GM19397 (cell line): Measurements from ENCODE around the gene RNASEH1.
"Not testable (repeated sequence)": the region's sequence is repeated elsewhere in the genome, so short reads cannot be mapped to it uniquely, and the experiment has no call there.

Source experiments
- ATAC-seq: cut with Tn5 transposase; IDR thresholded peaks from one replicate; pipeline ENCODE4 v1.9.1; 2021; ENCODE audit warnings: mild to moderate bottlenecking, moderate library complexity; ENCODE audit not compliant: unreplicated experiment

Gene RNASEH1

GRCh38 chr2:3594493-3595281 is 36.6 kb upstream of the RNASEH1 start, which contains the start of gene COLEC11:
Gene COLEC11 (plus strand): TSS chr2:3595112. CDS start chr2:3604341, 9,229 bp downstream.
- ATAC-seq = no peak

- no peak for ATAC-seq
Observed at GRCh38 chr2:3589086-3589485, 31.0 kb upstream of the RNASEH1 start.

- ATAC-seq = no peak
Observed at GRCh38 chr2:3588084-3588483, 30.0 kb upstream of the RNASEH1 start.

- no peak for ATAC-seq
Observed at GRCh38 chr2:3587432-3587831, 29.3 kb upstream of the RNASEH1 start.

- ATAC-seq = no peak
Observed at GRCh38 chr2:3587021-3587420, 28.9 kb upstream of the RNASEH1 start.

- ATAC-seq = no peak
Observed at GRCh38 chr2:3586220-3586619, 28.1 kb upstream of the RNASEH1 start.

GRCh38 chr2:3585261-3586109 is 27.4 kb upstream of the RNASEH1 start:
- no peak for ATAC-seq

- ATAC-seq = no peak
Observed at GRCh38 chr2:3584608-3585260, 26.6 kb upstream of the RNASEH1 start.

GRCh38 chr2:3584076-3584475 is 25.9 kb upstream of the RNASEH1 start:
- no peak for ATAC-seq

- ATAC-seq = no peak
Observed at GRCh38 chr2:3581367-3582262, 23.5 kb upstream of the RNASEH1 start.

GRCh38 chr2:3580449-3580848 is 22.3 kb upstream of the RNASEH1 start:
- ATAC-seq = no peak

- ATAC-seq = no peak
Observed at GRCh38 chr2:3578987-3579386, 20.9 kb upstream of the RNASEH1 start.

GRCh38 chr2:3576263-3576630 is 18.1 kb upstream of the RNASEH1 start:
- ATAC-seq = not testable (repeated sequence)

- peak; percentile 35 for ATAC-seq
Observed at GRCh38 chr2:3575534-3576262, 17.6 kb upstream of the RNASEH1 start.

GRCh38 chr2:3574155-3574554 is 16.0 kb upstream of the RNASEH1 start:
- no peak for ATAC-seq

- ATAC-seq = no peak
Observed at GRCh38 chr2:3572620-3573019, 14.5 kb upstream of the RNASEH1 start.

- ATAC-seq = no peak
Observed at GRCh38 chr2:3571284-3571683, 13.2 kb upstream of the RNASEH1 start.

- not testable (repeated sequence) for ATAC-seq
Observed at GRCh38 chr2:3569656-3570055, 11.5 kb upstream of the RNASEH1 start.

- ATAC-seq = no peak
Observed at GRCh38 chr2:3566806-3567205, 8.7 kb upstream of the RNASEH1 start.

GRCh38 chr2:3565117-3565516 is 7.0 kb upstream of the RNASEH1 start:
- no peak for ATAC-seq
